Stimulated activated naive CD8-positive, alpha-beta T cell treated with anti-CD3 and anti-CD28 coated beads, Interleukin-15, Interleukin-2, amounts not matched to agents 100 U/mL and 50 U/mL, for 24 hours (primary cell): ENCODE results near the gene PTPRJ.
"Not testable (repeated sequence)": the region's sequence is repeated elsewhere in the genome, so short reads cannot be mapped to it uniquely, and the experiment has no call there.

Experiments used
- ATAC-seq: fragments of 150-1000 bp; cut with Tn5 transposase; one replicate; pipeline ENCODE4 v1.10.0; 2021
- DNase-seq: peaks from one replicate; pipeline ENCODE4 v3.0.0; 2021

The PTPRJ gene

DNA sequence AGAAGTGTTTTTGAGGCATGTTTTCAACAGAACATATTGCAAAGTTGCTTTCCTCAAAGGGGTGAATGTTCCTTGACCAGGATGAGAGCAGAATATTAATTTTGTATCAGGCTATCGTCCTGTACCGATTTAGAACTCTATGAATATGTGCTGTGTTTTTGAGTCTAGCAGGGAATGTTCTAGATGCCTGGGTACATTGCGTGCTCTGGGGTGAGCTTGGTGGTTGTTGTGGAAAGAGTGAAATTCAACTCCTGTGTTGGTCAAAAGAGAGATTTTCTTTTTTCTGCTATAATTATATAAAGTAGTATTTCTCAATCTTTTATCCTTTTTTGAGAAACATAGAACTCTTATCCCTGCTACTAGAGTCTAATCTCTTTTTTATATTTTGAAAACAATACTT is 185.1 kb downstream of the PTPRJ start:
- no peak for DNase-seq
- no peak for ATAC-seq

DNA sequence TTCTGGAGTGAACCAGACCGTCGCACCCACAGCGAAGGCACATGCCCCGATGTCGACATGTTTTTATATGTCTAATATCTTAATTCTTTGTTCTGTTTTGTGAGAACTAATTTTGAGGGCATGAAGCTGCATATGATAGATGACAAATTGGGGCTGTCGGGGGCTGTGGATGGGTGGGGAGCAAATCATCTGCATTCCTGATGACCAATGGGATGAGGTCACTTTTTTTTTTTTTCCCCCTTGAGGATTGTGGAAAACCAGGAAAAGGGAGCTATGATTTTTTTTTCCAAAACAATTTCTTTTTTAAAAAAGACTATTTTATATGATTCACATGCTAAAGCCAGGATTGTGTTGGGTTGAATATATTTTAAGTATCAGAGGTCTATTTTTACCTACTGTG is 187.0 kb downstream of the PTPRJ start:
- ATAC-seq (no peak), DNase-seq (no peak)

DNA sequence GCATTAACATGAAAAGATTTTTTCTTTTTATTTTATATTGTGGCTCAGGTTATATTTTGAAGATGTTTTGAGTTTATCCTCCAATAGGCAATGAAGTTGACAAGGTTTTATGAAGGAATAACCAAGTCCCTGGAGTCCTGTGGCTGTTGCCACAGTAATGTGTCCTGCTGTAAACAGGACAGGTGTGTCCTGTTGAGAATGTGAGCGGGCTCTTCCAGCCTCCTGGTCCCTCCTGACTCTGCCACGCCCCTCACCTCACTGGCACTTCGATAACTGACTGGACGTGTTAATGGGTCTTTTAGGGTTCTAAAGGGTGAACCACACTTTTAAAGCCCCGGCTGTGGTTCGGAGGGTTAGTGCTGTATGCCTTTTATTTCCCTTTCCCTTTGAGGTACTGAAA is 188.5 kb downstream of the PTPRJ start:
- ATAC-seq: no peak
- no peak for DNase-seq

DNA sequence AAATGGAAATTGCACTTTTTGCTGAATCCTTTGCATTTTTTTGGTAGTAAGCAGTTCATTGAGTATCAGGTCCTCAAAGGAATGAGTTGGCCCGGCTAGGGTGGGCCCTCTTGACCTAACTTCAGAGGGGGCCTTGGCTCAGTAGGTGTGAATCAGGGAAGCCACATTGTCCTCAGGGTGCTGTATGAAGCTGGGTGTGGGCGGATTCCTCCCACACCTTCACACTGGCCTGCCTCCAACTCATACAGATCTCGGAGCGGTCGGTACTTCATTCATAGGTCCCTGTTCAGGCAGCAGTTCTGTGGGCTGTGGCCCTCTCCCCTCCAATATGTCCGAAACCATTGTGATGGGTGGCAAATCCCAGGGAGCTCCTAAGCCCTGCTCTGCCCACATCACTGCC is 188.9 kb downstream of the PTPRJ start:
- DNase-seq (no peak), ATAC-seq (no peak)

DNA sequence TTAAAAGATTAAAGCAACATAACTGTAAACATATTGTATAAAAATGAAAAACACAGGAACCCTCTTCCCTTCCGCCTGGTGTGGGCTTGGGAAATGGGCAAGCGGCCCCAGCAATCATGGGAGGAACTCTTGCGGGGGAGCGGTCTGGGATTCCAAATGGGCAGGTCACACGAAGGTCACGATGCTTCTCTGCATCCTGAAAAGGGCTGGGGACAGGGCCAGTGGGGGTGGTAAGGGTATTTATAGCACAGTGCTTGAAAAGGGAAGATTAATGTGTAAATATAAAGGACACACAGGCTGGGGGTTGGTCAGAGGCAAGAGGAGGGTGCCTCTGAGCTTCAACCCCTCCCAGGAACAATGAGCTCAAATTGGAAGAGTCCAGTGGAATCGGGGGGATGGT is 189.4 kb downstream of the PTPRJ start:
- DNase-seq (no peak), ATAC-seq (no peak)

DNA sequence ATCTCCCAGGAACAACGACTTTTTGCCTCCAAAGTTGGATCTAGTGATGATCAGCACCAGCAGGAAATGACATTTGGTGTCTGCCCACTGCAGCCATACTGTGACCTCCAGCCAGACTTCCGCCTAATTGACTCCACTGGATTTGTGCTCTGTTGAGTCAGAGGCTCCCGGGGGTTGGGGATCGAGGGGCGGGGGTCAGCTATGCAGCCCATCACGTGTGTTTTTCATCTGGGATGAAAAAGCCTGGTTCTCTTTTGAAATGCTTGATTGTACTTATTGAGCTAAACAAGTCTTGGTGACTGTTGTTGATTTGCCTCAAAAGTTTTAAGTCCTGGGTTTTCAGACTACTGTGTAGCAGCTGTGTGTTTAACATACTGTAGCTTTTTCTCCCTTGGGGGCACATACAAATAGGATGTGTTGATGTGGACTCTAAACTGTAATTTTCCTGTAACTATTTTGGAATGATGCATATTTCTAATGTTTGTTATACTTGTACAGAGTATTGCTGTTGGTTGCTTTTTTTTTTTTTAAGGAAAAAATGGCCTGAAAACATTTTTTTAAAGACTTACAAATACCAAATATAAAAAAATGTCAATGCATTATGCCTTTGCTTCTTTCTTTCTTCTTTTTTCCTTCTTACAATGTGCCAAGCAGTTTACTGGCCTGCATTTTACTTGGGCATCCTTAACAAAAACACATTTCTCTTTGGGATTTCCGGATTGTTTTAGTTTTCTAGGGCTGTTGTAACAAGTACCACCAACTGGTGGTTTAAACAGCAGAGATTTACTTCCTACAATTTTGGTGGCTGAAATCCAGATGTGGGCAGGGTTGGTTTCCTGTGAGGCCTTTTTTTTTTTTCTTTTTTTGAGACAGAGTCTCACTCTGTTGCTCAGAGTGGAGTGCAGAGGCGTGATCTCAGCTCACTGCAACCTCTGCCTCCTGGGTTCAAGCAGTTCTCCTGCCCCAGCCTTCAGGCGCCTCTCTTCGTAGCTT is 190.2 kb downstream of the PTPRJ start:
- ATAC-seq (no peak), DNase-seq (no peak)

DNA sequence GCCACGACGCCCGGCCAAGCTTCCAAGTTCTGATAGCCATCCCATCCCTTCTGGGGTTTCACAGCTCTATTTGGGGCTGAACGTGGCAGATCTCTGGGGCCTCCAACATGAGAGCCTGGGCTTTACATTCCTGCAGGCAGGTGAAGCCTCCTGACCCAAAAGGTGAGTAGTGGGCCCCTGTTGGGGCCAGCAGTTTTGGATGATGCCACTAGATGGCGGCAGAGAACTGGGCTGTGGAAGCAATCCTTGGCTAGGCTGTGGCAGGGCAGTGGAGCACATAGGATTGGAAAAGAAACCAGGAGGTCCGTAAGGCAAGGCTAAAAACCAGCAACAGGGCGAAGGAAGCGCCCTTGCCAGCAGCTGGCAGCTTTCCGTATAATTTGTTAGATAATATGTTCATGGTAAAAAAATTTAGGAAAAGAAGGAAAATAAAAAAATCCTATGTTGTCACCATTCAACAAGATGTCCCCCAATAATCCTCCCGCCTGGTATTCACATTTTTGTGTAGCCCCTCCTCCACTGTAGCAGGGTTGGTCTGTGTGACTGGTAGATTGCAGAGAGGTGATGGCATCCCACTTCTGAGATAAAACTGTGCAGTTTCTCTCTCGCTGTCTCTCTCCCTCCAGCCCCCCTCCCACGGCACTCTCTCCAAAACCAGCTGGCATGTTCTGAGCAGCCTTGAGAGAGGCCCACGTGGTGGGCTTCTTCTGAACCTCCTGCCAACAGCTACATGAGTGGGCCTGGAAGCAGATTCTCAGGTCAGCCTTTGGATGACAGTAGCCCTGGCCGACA is 192.7 kb downstream of the PTPRJ start:
- DNase-seq (peak; percentile 74), ATAC-seq (peak; percentile 57)

DNA sequence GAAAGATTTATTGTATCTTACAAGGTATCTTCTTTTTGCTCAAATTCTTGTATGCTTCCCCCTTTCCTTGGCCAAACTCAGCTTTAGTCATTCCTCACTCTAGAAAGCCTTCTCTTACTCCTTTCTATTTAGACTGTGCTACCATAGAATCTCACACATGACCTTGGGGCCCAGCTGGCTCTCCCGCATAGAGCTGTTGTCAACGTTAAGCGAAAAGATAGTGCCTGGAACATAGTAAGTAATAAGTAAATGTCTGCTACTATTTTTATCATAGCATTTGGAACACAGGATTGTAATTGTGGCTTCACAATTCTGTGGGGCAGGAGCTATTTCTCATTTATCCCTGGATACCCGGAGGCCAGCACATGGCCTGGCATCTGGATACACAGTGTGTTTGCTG is 197.3 kb downstream of the PTPRJ start:
- DNase-seq: no peak
- ATAC-seq: no peak

DNA sequence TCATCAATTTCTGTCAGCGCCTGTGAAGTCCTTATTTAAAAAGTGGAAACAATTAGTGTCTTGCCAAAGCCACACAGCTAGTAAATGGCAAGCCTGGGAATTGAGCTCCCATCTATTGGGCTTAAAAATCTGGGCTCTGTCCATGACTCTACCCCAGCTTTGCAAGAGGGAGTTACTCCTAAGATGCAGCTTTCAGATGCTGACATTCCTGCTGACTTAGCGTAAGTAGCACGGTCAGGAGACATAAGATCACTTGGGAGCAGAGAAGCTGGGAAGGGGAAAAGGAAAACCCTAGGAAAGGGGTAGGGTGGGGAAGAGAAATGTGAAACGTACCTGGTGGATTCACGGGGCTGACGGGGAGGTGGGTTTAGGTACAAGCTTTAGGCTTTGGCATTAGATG is 200.3 kb downstream of the PTPRJ start:
- ATAC-seq (no peak), DNase-seq (no peak)

DNA sequence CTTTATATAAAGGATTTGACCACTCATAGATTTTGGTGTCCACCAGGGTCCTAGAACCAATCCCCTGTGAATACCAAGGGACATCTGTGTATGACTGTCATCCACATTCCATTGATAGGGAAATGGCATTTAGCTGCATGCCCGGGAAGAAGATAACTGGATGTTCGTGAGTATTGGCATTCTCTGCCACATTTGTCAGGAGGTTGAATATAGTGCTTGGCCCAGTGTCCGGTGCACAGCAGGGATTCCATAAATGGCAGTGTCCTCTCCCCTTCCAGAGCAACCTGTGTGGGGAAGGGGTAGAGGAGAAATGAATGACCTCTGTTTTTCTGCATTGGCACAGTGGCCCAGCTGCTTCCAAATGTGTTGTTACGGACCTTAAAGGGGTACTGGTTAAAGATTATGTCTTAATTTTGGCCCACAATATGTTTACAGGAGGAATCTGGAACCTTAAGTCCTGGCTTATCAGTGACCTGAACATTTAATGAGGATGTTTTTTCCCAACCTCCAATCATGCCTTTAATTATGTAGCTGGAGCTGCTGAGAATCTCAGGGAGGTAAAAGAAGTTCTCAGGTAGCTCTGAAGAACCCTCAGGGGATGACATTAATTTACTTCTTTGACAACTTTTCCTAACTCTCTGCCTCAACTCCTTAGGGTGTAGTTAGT is 202.6 kb downstream of the PTPRJ start:
- ATAC-seq: no peak
- no peak for DNase-seq

DNA sequence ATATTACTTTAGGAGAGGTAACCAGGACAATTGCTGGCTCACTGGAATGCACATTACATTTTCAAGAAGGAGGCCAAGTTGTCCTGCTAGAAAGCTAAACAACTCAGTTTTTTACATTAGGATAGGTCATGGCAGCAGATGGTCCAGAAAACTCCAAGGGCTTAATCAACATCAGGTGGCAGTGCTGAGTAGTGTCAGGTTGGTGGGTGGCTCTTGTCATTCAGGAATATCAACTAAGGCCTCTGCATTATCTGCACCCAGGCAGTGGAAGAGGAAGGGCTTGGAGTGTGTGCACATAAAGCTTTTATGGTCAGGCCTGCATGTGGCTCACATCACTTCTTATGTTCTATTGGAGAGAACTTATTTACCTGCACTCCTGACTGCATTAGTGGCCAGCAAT is 204.1 kb downstream of the PTPRJ start:
- DNase-seq (no peak), ATAC-seq (no peak)

DNA sequence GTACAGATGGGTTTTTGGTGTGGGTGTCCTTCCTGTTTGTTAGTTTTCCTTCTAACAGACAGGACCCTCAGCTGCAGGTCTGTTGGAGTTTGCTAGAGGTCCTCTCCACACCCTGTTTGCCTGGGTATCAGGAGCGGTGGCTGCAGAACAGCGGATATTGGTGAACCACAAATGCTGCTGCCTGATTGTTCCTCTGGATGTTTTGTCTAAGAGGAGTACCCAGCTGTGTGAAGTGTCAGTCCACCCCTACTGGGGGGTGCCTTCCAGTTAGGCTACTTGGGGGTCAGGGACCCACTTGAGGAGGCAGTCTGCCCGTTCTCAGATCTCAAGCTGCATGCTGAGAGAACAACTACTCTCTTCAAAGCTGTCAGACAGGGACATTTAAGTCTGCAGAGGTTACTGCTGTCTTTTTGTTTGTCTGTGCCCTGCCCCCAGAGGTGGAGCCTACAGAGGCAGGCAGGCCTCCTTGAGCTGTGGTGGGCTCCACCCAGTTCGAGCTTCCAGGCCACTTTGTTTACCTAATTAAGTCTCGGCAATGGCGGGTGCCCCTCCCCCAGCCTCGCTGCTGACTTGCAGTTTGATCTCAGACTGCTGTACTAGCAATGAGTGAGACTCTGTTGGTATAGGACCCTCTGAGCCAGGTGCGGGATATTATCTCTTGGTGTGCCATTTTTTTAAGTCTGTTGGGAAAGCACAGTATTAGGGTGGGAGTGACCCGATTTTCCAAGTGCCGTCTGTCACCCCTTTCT is 210.7 kb downstream of the PTPRJ start:
- ATAC-seq: not testable (repeated sequence)
- peak; percentile 23 for DNase-seq

DNA sequence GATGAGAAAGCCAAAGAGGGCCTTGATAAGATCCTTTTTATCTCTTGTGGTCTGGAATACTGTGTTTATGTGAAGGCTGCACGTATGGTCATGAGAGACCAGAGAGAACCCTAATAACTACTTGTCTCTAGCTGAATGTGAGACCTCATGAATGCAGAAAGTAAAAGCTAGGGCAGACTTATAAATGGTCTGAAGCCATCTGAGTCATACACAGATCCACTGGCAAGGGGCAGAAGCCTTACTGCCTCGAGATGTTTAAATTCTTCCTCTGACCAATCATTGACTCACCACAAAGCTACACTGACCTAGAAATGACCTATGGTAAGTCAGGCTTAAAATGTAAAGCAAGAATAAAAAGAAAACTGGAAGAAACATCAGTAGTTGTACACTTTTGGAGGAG is 213.5 kb downstream of the PTPRJ start:
- ATAC-seq: no peak
- no peak for DNase-seq

DNA sequence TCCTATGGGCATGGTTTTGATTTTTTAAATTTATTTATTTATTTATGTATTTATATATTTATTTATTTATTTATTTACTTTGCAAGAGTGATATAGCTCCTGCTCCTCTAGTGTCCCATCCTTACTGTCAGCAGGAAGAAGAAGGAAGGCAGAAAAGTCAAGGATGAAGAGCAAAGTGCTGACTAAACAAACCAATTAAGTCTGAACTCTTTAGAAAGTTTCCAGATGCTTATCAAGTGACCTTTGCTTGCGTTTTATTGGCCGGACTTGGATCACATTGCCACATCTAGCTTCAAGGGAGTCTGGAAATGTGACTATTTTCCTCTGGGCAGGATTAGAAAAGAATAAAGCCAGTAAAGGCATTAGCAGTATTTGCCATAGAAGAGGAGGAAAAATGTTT is 227.5 kb downstream of the PTPRJ start:
- ATAC-seq (no peak), DNase-seq (no peak)

DNA sequence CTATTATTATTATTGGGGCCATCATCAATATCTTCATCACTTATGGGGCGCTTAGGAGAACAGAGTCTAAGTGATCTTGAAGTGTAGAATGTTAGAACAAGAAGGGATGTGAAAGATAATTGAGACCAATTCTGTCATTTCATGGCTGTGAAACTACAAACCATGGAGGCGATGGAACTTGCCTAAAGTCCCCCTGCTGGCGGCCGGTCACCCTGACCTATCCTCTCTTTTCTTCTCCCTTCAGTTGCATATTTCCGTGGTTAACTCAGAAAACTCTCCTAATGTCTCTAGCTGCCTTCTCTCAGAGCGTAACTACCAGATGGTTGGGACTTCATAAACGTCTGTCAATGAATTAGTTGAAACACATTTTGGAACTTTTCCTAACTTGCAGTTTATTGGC is 229.7 kb downstream of the PTPRJ start:
- no peak for ATAC-seq

DNA sequence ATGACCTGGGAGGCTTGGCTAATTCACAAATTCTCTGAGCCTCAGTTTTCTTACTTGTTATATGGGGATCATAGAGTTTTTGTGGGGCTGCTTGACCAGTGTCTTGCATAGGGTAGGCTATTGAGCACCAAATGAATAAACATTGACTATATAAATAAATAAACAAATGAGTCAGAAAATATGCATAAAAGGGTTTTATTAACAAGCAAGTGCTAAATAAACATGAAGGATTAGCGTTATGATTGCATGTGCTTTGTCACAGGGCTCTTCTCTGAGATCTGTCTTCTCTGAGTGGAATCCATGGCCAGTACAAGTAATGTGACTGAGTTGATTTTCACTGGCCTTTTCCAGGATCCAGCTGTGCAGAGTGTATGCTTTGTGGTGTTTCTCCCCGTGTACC is 236.2 kb downstream of the PTPRJ start, which contains the start of gene OR4B1:
OR4B1 (plus strand) TSS at position 301 of the 400 bp plus-strand sequence; CDS start at position 301, 0 bp downstream.
- DNase-seq: no peak
- no peak for ATAC-seq

More for the DNA sequence above, 229.7 kb downstream of the PTPRJ start:
- DNase-seq: peak; percentile 7
